ENCODE measurements around the gene SENP5.
A peak's percentile ranks its signal among the peaks of the same experiment; 100 is the strongest.
"Not testable (repeated sequence)": the region's sequence is repeated elsewhere in the genome, so short reads cannot be mapped to it uniquely, and the experiment has no call there.

Gene SENP5, protein sequence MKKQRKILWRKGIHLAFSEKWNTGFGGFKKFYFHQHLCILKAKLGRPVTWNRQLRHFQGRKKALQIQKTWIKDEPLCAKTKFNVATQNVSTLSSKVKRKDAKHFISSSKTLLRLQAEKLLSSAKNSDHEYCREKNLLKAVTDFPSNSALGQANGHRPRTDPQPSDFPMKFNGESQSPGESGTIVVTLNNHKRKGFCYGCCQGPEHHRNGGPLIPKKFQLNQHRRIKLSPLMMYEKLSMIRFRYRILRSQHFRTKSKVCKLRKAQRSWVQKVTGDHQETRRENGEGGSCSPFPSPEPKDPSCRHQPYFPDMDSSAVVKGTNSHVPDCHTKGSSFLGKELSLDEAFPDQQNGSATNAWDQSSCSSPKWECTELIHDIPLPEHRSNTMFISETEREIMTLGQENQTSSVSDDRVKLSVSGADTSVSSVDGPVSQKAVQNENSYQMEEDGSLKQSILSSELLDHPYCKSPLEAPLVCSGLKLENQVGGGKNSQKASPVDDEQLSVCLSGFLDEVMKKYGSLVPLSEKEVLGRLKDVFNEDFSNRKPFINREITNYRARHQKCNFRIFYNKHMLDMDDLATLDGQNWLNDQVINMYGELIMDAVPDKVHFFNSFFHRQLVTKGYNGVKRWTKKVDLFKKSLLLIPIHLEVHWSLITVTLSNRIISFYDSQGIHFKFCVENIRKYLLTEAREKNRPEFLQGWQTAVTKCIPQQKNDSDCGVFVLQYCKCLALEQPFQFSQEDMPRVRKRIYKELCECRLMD

GRCh38 chr3:196867507-196868296 lies at the start of gene SENP5:
SENP5 (plus strand) TSS chr3:196867920; CDS start chr3:196885182, 17,262 bp downstream.
- peaks cover 19% of the 10 kb centered on the region for H3K36me3 Mint-ChIP-seq (ENCODE audit: low read depth)
- no peaks in the 10 kb centered on the region for H3K27me3 Mint-ChIP-seq
- H3K4me3 Mint-ChIP-seq, result peak within 1 kb of the TSS; percentile 94
- intact Hi-C loops (cut with micrococcal nuclease), result loop anchor here (1.0 kb wide), 1 partner anchor 75 kb away; the partner anchor contains the start of gene NCBP2
- H3K4me1 Mint-ChIP-seq (ENCODE audit: low read depth), result peaks cover 21% of the 10 kb centered on the region
- peak within 1 kb of the TSS; percentile 91 for H3K27ac Mint-ChIP-seq
- H3K9me3 Mint-ChIP-seq, result no peaks in the 10 kb centered on the region

DNA sequence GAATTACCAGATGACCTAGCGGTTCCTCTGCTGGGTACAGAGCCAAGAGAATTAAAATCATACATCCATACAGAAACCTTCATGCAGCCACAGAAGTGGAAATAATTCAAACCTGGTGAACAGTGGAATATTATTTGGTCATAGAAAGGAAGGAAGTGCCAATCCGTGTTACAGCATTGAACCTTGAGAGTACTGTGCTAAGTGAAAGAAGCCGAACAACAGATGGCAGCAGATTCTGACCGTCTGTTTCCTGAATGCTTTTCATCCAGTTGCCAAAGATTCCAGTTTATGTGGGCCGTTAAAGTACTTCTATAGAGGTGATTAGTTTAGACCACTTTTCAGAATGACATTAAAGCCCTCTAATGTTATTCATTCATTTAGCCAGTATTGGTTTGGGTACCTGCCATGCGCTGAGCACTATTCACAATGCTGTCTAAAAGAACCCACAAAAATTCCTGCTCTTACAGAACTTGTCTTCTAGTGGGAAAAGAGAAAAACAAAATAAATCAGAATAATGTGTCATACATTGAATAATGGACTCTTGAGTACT lies 45.8 kb upstream of the SENP5 start:
- Mint-ChIP-seq H3K36me3 (ENCODE audit: low read depth) (peaks cover 99% of the 10 kb centered on the region), H3K27me3 (no peaks in the 10 kb centered on the region), H3K4me3 (no peak overlapping the region), H3K9me3 (no peaks in the 10 kb centered on the region), H3K27ac (no peak overlapping the region), H3K4me1 (ENCODE audit: low read depth) (no peaks in the 10 kb centered on the region)
- intact Hi-C loops (cut with micrococcal nuclease), result no loop called here

DNA sequence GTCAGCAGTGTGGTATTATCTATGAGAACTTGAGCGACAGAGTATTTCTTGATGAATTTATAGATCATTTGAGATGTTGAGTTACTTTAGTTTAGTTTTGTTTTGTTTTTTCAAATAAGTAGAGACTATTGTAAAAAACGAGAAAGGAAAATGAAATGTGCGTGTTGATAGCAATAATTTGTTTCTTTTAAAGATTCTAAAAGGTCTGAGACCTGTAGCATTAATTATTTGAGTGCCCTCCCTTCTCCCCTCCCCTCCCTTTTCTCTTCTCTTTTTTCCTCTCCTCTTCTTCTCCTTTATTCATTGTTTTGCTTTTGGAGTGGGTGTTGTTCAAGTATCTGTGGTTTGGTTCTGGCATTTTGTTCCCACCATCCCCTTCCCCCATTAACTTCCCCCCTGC lies 38.1 kb upstream of the SENP5 start:
- intact Hi-C loops (cut with micrococcal nuclease); H3K27ac Mint-ChIP-seq; H3K4me3 Mint-ChIP-seq; H3K27me3 Mint-ChIP-seq; H3K4me1 Mint-ChIP-seq (ENCODE audit: low read depth); H3K9me3 Mint-ChIP-seq: not testable (repeated sequence)
- peaks cover 67% of the 10 kb centered on the region for H3K36me3 Mint-ChIP-seq (ENCODE audit: low read depth)

GRCh38 chr3:196835086-196835485 lies 32.6 kb upstream of the SENP5 start:
- intact Hi-C loops (cut with micrococcal nuclease), result no loop called here
- Mint-ChIP-seq H3K4me3 (no peak overlapping the region), H3K4me1 (ENCODE audit: low read depth) (peaks cover 11% of the 10 kb centered on the region), H3K36me3 (ENCODE audit: low read depth) (peaks cover 19% of the 10 kb centered on the region), H3K27me3 (no peaks in the 10 kb centered on the region), H3K27ac (no peak overlapping the region), H3K9me3 (no peaks in the 10 kb centered on the region)

- not testable (repeated sequence) for H3K27ac Mint-ChIP-seq
- H3K4me1 Mint-ChIP-seq (ENCODE audit: low read depth), result peaks cover 11% of the 10 kb centered on the region
These were observed 31.1 kb upstream of the SENP5 start for GRCh38 chr3:196836626-196837025.

GRCh38 chr3:196837819-196838420 lies 29.8 kb upstream of the SENP5 start:
- Mint-ChIP-seq H3K27me3 (no peaks in the 10 kb centered on the region), H3K36me3 (ENCODE audit: low read depth) (no peaks in the 10 kb centered on the region), H3K27ac (no peak overlapping the region), H3K4me1 (ENCODE audit: low read depth) (peaks cover 11% of the 10 kb centered on the region), H3K4me3 (no peak overlapping the region), H3K9me3 (no peaks in the 10 kb centered on the region)
- intact Hi-C loops (cut with micrococcal nuclease), result no loop called here

More at GRCh38 chr3:196836626-196837025, 31.1 kb upstream of the SENP5 start:
- H3K4me3 Mint-ChIP-seq; H3K27me3 Mint-ChIP-seq; H3K36me3 Mint-ChIP-seq (ENCODE audit: low read depth); intact Hi-C loops (cut with micrococcal nuclease); H3K9me3 Mint-ChIP-seq: not testable (repeated sequence)

GRCh38 chr3:196839351-196839750 lies 28.4 kb upstream of the SENP5 start:
- peaks cover 11% of the 10 kb centered on the region for H3K4me1 Mint-ChIP-seq (ENCODE audit: low read depth)
- intact Hi-C loops (cut with micrococcal nuclease); H3K27ac Mint-ChIP-seq; H3K9me3 Mint-ChIP-seq; H3K27me3 Mint-ChIP-seq; H3K36me3 Mint-ChIP-seq (ENCODE audit: low read depth); H3K4me3 Mint-ChIP-seq: not testable (repeated sequence)

- no peak overlapping the region for H3K27ac Mint-ChIP-seq
These were observed 24.9 kb upstream of the SENP5 start for GRCh38 chr3:196842567-196843434.

GRCh38 chr3:196843435-196844110 lies 24.1 kb upstream of the SENP5 start:
- Mint-ChIP-seq H3K9me3 (no peaks in the 10 kb centered on the region), H3K4me3 (no peak overlapping the region), H3K4me1 (ENCODE audit: low read depth) (peaks cover 6% of the 10 kb centered on the region), H3K36me3 (ENCODE audit: low read depth) (no peaks in the 10 kb centered on the region), H3K27me3 (peaks cover 1% of the 10 kb centered on the region), H3K27ac (no peak overlapping the region)
- intact Hi-C loops (cut with micrococcal nuclease), result no loop called here

More at GRCh38 chr3:196842567-196843434, 24.9 kb upstream of the SENP5 start:
- intact Hi-C loops (cut with micrococcal nuclease), result no loop called here
- peaks cover 1% of the 10 kb centered on the region for H3K27me3 Mint-ChIP-seq
- H3K4me3 Mint-ChIP-seq, result no peak overlapping the region
- H3K4me1 Mint-ChIP-seq (ENCODE audit: low read depth), result peaks cover 6% of the 10 kb centered on the region
- H3K9me3 Mint-ChIP-seq, result no peaks in the 10 kb centered on the region
- H3K36me3 Mint-ChIP-seq (ENCODE audit: low read depth), result no peaks in the 10 kb centered on the region

GRCh38 chr3:196844235-196845219 lies 23.2 kb upstream of the SENP5 start:
- H3K27me3 Mint-ChIP-seq; intact Hi-C loops (cut with micrococcal nuclease); H3K27ac Mint-ChIP-seq; H3K4me1 Mint-ChIP-seq (ENCODE audit: low read depth); H3K4me3 Mint-ChIP-seq; H3K36me3 Mint-ChIP-seq (ENCODE audit: low read depth); H3K9me3 Mint-ChIP-seq: not testable (repeated sequence)

GRCh38 chr3:196848375-196848774 lies 19.3 kb upstream of the SENP5 start:
- H3K27ac Mint-ChIP-seq; intact Hi-C loops (cut with micrococcal nuclease); H3K4me1 Mint-ChIP-seq (ENCODE audit: low read depth); H3K36me3 Mint-ChIP-seq (ENCODE audit: low read depth); H3K9me3 Mint-ChIP-seq; H3K4me3 Mint-ChIP-seq; H3K27me3 Mint-ChIP-seq: not testable (repeated sequence)
